IMR-90 (cell line): Measurements from ENCODE around the gene CD81. TPM values are rescaled to one million over a fixed set of nuclear protein-coding genes. Genes with fewer than 3 reads are reported as not detected.

ENCODE experiments used
- ATAC-seq: fragments of 200-7000 bp; cut with Tn5 transposase; 2 replicates; pipeline ENCODE4 v1.9.1; 2020; ENCODE audit warnings: low read depth, mild to moderate bottlenecking, moderate library complexity
- BruUV-seq: library from RNA; stranded (reverse); fragments of 400-500 nt; replicated peaks from 2 replicates; lab custom pipeline; 2021; lab: Mats Ljungman, UMichigan
- CTCF ChIA-PET: fragments of 300-600 bp; formaldehyde crosslinking; extraction: SDS; loops from one replicate; lab custom pipeline; 2021; ENCODE audit warnings: antibody characterized with exemption; lab: Yijun Ruan, JAX
- POLR2A ChIA-PET: fragments of 300-600 bp; sonication (Branson Sonifier 250); formaldehyde crosslinking; loops from one replicate; lab custom pipeline; 2022; ENCODE audit warnings: antibody characterized with exemption; ENCODE audit not compliant: unreplicated experiment; lab: Charles Lee
- DNase-seq: peaks from one replicate; pipeline ENCODE4 v3.0.0; 2013
- H2AFZ ChIP-seq: replicated peaks from 2 replicates; pipeline ENCODE3; 2013; ENCODE audit warnings: low read length, mild to moderate bottlenecking; ENCODE audit not compliant: poor library complexity
- H2AK5ac ChIP-seq: 2 replicates; pipeline ENCODE4 v1.6.1; 2013; ENCODE audit warnings: low read depth, low read length, inconsistent platforms
- H2AK9ac ChIP-seq: replicated peaks from 2 replicates; pipeline ENCODE3; 2013; ENCODE audit warnings: mild to moderate bottlenecking, low read depth, low read length, moderate library complexity; ENCODE audit not compliant: poor library complexity
- H2BK120ac ChIP-seq: 2 replicates; pipeline ENCODE4 v1.6.1; 2013; ENCODE audit warnings: low read depth, low read length, inconsistent platforms
- H2BK15ac ChIP-seq: 3 replicates; pipeline ENCODE4 v1.6.1; 2013; ENCODE audit warnings: low read depth, low read length, inconsistent platforms
- H2BK20ac ChIP-seq: 2 replicates; pipeline ENCODE4 v1.6.1; 2013; ENCODE audit warnings: low read depth, mild to moderate bottlenecking, inconsistent platforms, low read length, moderate library complexity
- H2BK5ac ChIP-seq: 2 replicates; pipeline ENCODE4 v1.6.1; 2013; ENCODE audit warnings: mild to moderate bottlenecking, low read depth, low read length, inconsistent platforms; ENCODE audit not compliant: poor library complexity, severe bottlenecking
- H3K14ac ChIP-seq: replicated peaks from 2 replicates; pipeline ENCODE4 v1.6.1; 2013; ENCODE audit warnings: low read depth, low read length, inconsistent platforms
- H3K18ac ChIP-seq: 2 replicates; pipeline ENCODE4 v1.6.1; 2013; ENCODE audit warnings: low read depth, low read length, control low read depth
- H3K23ac ChIP-seq: 2 replicates; pipeline ENCODE4 v1.6.1; 2013; ENCODE audit warnings: low read depth, low read length, inconsistent platforms
- H3K27ac ChIP-seq: 2 replicates; pipeline ENCODE4 v1.5.1; 2013; ENCODE audit warnings: mild to moderate bottlenecking, control low read depth, low read length; ENCODE audit not compliant: insufficient read depth
- H3K27me3 ChIP-seq: 2 replicates; pipeline ENCODE4 v1.6.1; 2013; ENCODE audit warnings: low read length; ENCODE audit not compliant: control insufficient read depth, insufficient read depth
- H3K36me3 ChIP-seq: 2 replicates; pipeline ENCODE4 v1.6.1; 2013; ENCODE audit warnings: low read length, mixed read lengths; ENCODE audit not compliant: control insufficient read depth, insufficient read depth
- H3K4ac ChIP-seq: 2 replicates; pipeline ENCODE4 v1.6.1; 2013; ENCODE audit warnings: low read depth, low read length, inconsistent platforms
- H3K4me1 ChIP-seq: 2 replicates; pipeline ENCODE4 v1.6.1; 2013; ENCODE audit warnings: low read length, mixed read lengths; ENCODE audit not compliant: control insufficient read depth, insufficient read depth
- H3K4me2 ChIP-seq: 2 replicates; pipeline ENCODE4 v1.6.1; 2013; ENCODE audit warnings: low read depth, mild to moderate bottlenecking, control low read depth, low read length, moderate library complexity
- H3K4me3 ChIP-seq: 2 replicates; pipeline ENCODE4 v1.5.1; 2013; ENCODE audit warnings: low read depth, mild to moderate bottlenecking, control low read depth, low read length, moderate library complexity; ENCODE audit not compliant: insufficient read depth
- H3K56ac ChIP-seq: 2 replicates; pipeline ENCODE4 v1.6.1; 2013; ENCODE audit warnings: low read length, inconsistent platforms; ENCODE audit not compliant: insufficient read depth; ENCODE audit errors: extremely low read depth
- H3K79me1 ChIP-seq, 2 experiments: 2 replicates each; pipeline ENCODE4 v1.6.1; 2013; ENCODE audit warnings: low read length in 2 of 2, inconsistent platforms in 1 of 2, low read depth in 1 of 2
- H3K9ac ChIP-seq: 2 replicates; pipeline ENCODE4 v1.6.1; 2013; ENCODE audit warnings: low read depth, low read length, control low read depth
- H3K9me1 ChIP-seq: 2 replicates; pipeline ENCODE4 v1.6.1; 2013; ENCODE audit warnings: low read length, inconsistent platforms; ENCODE audit not compliant: insufficient read depth
- H3K9me3 ChIP-seq: 2 replicates; pipeline ENCODE4 v1.6.1; 2013; ENCODE audit warnings: low read length; ENCODE audit not compliant: control insufficient read depth, insufficient read depth
- H4K20me1 ChIP-seq: 2 replicates; pipeline ENCODE4 v1.6.1; 2013; ENCODE audit warnings: low read length, inconsistent platforms; ENCODE audit not compliant: insufficient read depth
- H4K5ac ChIP-seq: 2 replicates; pipeline ENCODE4 v1.6.1; 2013; ENCODE audit warnings: mild to moderate bottlenecking, low read depth, low read length, control low read depth
- H4K8ac ChIP-seq, 2 experiments: 2 replicates each; pipeline ENCODE4 v1.6.1; 2013; ENCODE audit warnings: low read depth in 2 of 2, low read length in 2 of 2, control low read depth in 1 of 2, inconsistent platforms in 1 of 2
- H4K91ac ChIP-seq: 2 replicates; pipeline ENCODE4 v1.6.1; 2013; ENCODE audit warnings: low read depth, low read length, inconsistent platforms; ENCODE audit not compliant: insufficient read depth
- BHLHE40 ChIP-seq: fragments of 150-350 bp; IDR thresholded peaks from 2 replicates; pipeline ENCODE4 v1.6.1; 2016; ENCODE audit warnings: mild to moderate bottlenecking, low read depth, low read length
- CHD1 ChIP-seq: IDR thresholded peaks from 2 replicates; pipeline ENCODE4 v1.6.1; 2012; ENCODE audit warnings: low read depth, low read length, improper control_type of control experiment
- MAFK ChIP-seq: IDR thresholded peaks from 2 replicates; pipeline ENCODE4 v1.6.1; 2012; ENCODE audit warnings: low read depth, low read length, improper control_type of control experiment
- WGBS, 2 experiments: methylation state at CpG; one replicate each; pipeline versions ENCODE4 v1.1.5 to v1.1.7; 2013; ENCODE audit warnings: missing lambda C conversion rate in 2 of 2; ENCODE audit not compliant: insufficient read length in 1 of 2; ENCODE audit errors: extremely low coverage in 2 of 2; 5-methylcytosine and 5-hydroxymethylcytosine counted together
- dilution Hi-C: fragments of 300-500 bp; cut with HindIII; formaldehyde crosslinking; loops from one replicate; pipeline ENCODE4 v1.14.3; 2018; ENCODE audit warnings: low sequenced_read_pairs; ENCODE audit not compliant: unreplicated experiment
- in situ Hi-C: fragments of 300-500 bp; cut with MboI; formaldehyde crosslinking; loops from 3 replicates; pipeline ENCODE4 v1.14.3; 2019; ENCODE audit warnings: low sequenced_read_pairs, inconsistent platforms, mixed read lengths
- intact Hi-C: fragments of 100-400 bp; cut with micrococcal nuclease; formaldehyde crosslinking; loops from 2 replicates; pipeline ENCODE4 v1.10.0; 2022
- polyA plus RNA-seq, 3 experiments: library from polyadenylated mRNA; depleted of rRNA; stranded (reverse); fragments of >200 nt; gene quantifications; 2 replicates each; pipeline ENCODE4 v1.2.3, GENCODE V29; 2012; ENCODE audit warnings: low replicate concordance in 1 of 3
- total RNA-seq: library from RNA; depleted of rRNA; stranded (reverse); fragments of >200 nt; gene quantifications from 2 replicates; pipeline ENCODE4 v1.2.3, GENCODE V29; 2012
- TF ChIP-seq, protein P1 (sequence below): conservative IDR thresholded peaks from 2 replicates; pipeline ENCODE4 v1.5.1; 2012; ENCODE audit warnings: mild to moderate bottlenecking, low read depth, low read length, improper control_type of control experiment

The CD81 gene
- total and polyA plus RNA-seq, 2 of the 4 experiments (the other 2 are of a cell fraction): 159 to 689 TPM

DNA sequence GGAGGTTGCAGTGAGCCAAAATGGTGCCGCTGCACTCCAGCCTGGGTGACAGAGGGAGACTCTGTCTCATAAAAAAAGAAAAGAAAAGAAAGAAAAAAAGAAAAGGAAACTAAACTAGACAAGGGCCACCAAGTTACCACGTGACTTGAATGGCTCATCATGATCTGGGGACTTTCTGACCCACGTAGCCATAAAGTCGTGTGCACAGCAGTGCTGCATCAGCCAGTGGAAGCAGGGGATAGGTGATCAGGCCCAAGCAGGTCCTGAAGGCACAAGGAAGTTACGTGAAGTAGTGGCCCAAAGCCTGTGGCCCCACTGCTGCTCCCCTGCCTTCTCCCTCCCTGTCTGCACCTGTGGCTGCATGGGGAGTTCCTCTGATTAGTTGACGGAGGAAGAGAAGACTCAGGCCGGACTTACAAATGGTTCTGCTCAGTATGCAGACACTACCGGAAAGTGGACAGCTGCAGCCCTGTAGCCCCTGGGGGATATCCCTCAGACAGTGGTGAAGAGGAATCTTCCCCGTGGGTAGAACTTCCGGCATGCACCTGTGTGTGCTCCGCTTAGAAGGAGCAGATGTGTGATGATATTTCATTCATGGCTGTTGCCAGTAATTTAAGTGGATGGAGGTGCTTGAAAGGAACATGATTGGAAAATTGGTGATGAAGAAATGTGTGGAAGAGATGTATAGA, 18.2 kb upstream of the CD81 start:
- Histone ChIP-seq H2BK20ac (no peak overlapping the region), H3K4ac (no peak overlapping the region), H3K27me3 (peaks cover 5% of the 10 kb centered on the region; the same call in 1 of the 2 replicates), H3K4me3 (no peak overlapping the region), H2BK120ac (no peak overlapping the region), H3K4me1 (peaks cover 7% of the 10 kb centered on the region), H3K4me2 (no peak overlapping the region), H3K36me3 (no peaks in the 10 kb centered on the region), H2AK5ac (no peak overlapping the region), H4K91ac (no peak overlapping the region), H3K79me1 (no peaks in the 10 kb centered on the region), H3K14ac (no peak overlapping the region), H2AK9ac (no peak overlapping the region), H4K5ac (no peak overlapping the region), H2BK15ac (no peak overlapping the region), H4K20me1 (no peaks in the 10 kb centered on the region), H3K23ac (no peak overlapping the region), H3K56ac (no peak overlapping the region), H4K8ac (no peak overlapping the region), H3K9me3 (no peaks in the 10 kb centered on the region), H3K9me1 (peaks cover 7% of the 10 kb centered on the region; the same call in 1 of the 2 replicates), H2BK5ac (no peak overlapping the region), H3K9ac (no peak overlapping the region), H3K27ac (no peak overlapping the region), H2AFZ (no peak overlapping the region), H3K18ac (no peak overlapping the region)
- dilution Hi-C loops (no loop called here), in situ Hi-C loops (no loop called here), intact Hi-C loops (no loop called here)
- no peak for TF ChIP-seq CHD1
- TF ChIP-seq MAFK: no peak
- TF ChIP-seq BHLHE40: no peak
- TF ChIP-seq, protein P1, sequence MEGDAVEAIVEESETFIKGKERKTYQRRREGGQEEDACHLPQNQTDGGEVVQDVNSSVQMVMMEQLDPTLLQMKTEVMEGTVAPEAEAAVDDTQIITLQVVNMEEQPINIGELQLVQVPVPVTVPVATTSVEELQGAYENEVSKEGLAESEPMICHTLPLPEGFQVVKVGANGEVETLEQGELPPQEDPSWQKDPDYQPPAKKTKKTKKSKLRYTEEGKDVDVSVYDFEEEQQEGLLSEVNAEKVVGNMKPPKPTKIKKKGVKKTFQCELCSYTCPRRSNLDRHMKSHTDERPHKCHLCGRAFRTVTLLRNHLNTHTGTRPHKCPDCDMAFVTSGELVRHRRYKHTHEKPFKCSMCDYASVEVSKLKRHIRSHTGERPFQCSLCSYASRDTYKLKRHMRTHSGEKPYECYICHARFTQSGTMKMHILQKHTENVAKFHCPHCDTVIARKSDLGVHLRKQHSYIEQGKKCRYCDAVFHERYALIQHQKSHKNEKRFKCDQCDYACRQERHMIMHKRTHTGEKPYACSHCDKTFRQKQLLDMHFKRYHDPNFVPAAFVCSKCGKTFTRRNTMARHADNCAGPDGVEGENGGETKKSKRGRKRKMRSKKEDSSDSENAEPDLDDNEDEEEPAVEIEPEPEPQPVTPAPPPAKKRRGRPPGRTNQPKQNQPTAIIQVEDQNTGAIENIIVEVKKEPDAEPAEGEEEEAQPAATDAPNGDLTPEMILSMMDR: no peak
- POLR2A ChIA-PET: no interaction called here
- no TSS peak for BruUV-seq
- CTCF ChIA-PET: no interaction called here
- DNase-seq (no peak), ATAC-seq (no peak)
- 90% methylated on average over 5 of the region's 11 CpGs; no CpG with 5 or more reads in 1 of the 2 experiments for WGBS, 2 experiments
